Renal cortical epithelial cell (primary cell): ENCODE results near the gene N4BP2L2. TPM values are rescaled to one million over a fixed set of nuclear protein-coding genes. Genes with fewer than 3 reads are reported as not detected.

Experiments
- total RNA-seq: library from RNA; depleted of rRNA; stranded (reverse); fragments of >200 nt; gene quantifications from 2 replicates; pipeline ENCODE4 v1.2.3, GENCODE V29; 2014

N4BP2L2 gene
- total RNA-seq, 1 donor from 2014 or later, result 204 TPM

Other genes with a start within 250 kb of the N4BP2L2 start
- gene ZAR1L, start 223.4 kb downstream of the N4BP2L2 start, total RNA-seq, result not detected in 2 replicates
- gene BRCA2, start 223.3 kb downstream of the N4BP2L2 start, total RNA-seq, result 0.89 and 3.8 TPM in 2 replicates
- 0.52 and 4.7 TPM in 2 replicates for gene N4BP2L1, start 110.7 kb downstream of the N4BP2L2 start, total RNA-seq
- gene PDS5B, start 47.7 kb upstream of the N4BP2L2 start, total RNA-seq, result 19.3 and 43.1 TPM in 2 replicates